CD14-positive monocyte (primary cell): ENCODE measurements around the gene BOLL. TPM values are rescaled to one million over a fixed set of nuclear protein-coding genes. Genes with fewer than 3 reads are reported as not detected.

Experiments
- DNase-seq, 3 donors: peaks; one replicate each; pipeline ENCODE4 v3.0.0-alpha.2; 2011 to 2022
- H2AFZ ChIP-seq: 2 replicates; pipeline ENCODE4 v1.6.0; 2012; ENCODE audit warnings: mild to moderate bottlenecking, low read depth, low read length, inconsistent platforms; ENCODE audit not compliant: insufficient read depth, poor library complexity, severe bottlenecking
- H3K27ac ChIP-seq, 2 donors: 1 replicate in 1 of 2; 2 replicates in 1 of 2; pipeline ENCODE4 v1.5.1; 2012 to 2013; ENCODE audit warnings: low read length in 2 of 2, control low read depth in 1 of 2, inconsistent platforms in 1 of 2, low read depth in 1 of 2, mild to moderate bottlenecking in 1 of 2
- H3K27me3 ChIP-seq, 2 donors: one replicate each; pipeline versions ENCODE4 v1.6.0 to v1.6.1; 2011 to 2013; ENCODE audit warnings: low read length in 2 of 2; ENCODE audit not compliant: control insufficient read depth in 2 of 2, insufficient read depth in 2 of 2
- H3K36me3 ChIP-seq, 2 donors: replicated peaks in 1 of 2; 1 replicate in 1 of 2; 2 replicates in 1 of 2; pipeline versions ENCODE4 v1.5.1 to v1.6.1; 2012 to 2013; ENCODE audit warnings: low read length in 2 of 2, control low read depth in 1 of 2, inconsistent platforms in 1 of 2, mild to moderate bottlenecking in 1 of 2; ENCODE audit not compliant: insufficient read depth in 2 of 2, control insufficient read depth in 1 of 2
- H3K4me1 ChIP-seq, 2 donors: 1 replicate in 1 of 2; 2 replicates in 1 of 2; pipeline versions ENCODE4 v1.5.1 to v1.6.1; 2012 to 2013; ENCODE audit warnings: low read length in 2 of 2, control low read depth in 1 of 2, inconsistent platforms in 1 of 2, mild to moderate bottlenecking in 1 of 2, moderate library complexity in 1 of 2; ENCODE audit not compliant: insufficient read depth in 2 of 2, control insufficient read depth in 1 of 2
- H3K4me2 ChIP-seq: replicated peaks from 2 replicates; pipeline ENCODE3; 2012; ENCODE audit warnings: low read length, moderate library complexity, mild to moderate bottlenecking; ENCODE audit not compliant: poor library complexity, severe bottlenecking; ENCODE audit errors: extremely low read depth
- H3K4me3 ChIP-seq, 3 experiments: fragments of 200-600 bp in 1 of 3; sonication (generic) in 1 of 3; replicated peaks in 1 of 3; 1 replicate in 2 of 3; 2 replicates in 1 of 3; pipeline ENCODE4 v1.5.1; 2011 to 2013; ENCODE audit warnings: low read length in 3 of 3, mild to moderate bottlenecking in 3 of 3, control low read depth in 2 of 3, low read depth in 2 of 3, inconsistent platforms in 1 of 3, moderate library complexity in 1 of 3
- H3K79me2 ChIP-seq: 2 replicates; pipeline ENCODE4 v1.6.0; 2012; ENCODE audit warnings: mild to moderate bottlenecking, control low read depth, inconsistent platforms, low read length, moderate library complexity; ENCODE audit not compliant: insufficient read depth
- H3K9ac ChIP-seq: 2 replicates; pipeline ENCODE4 v1.6.0; 2017; ENCODE audit warnings: low read length, mild to moderate bottlenecking; ENCODE audit not compliant: insufficient read depth, poor library complexity, severe bottlenecking
- H3K9me3 ChIP-seq, 2 donors: replicated peaks in 1 of 2; 1 replicate in 1 of 2; 2 replicates in 1 of 2; pipeline versions ENCODE4 v1.5.1 to v1.6.1; 2012 to 2013; ENCODE audit warnings: low read length in 2 of 2, control low read depth in 1 of 2; ENCODE audit not compliant: control insufficient read depth in 1 of 2, insufficient read depth in 1 of 2
- H4K20me1 ChIP-seq: 2 replicates; pipeline ENCODE4 v1.6.0; 2012; ENCODE audit warnings: mild to moderate bottlenecking, low read length, control low read depth, moderate library complexity; ENCODE audit not compliant: insufficient read depth
- H3K27ac Mint-ChIP-seq, 7 donors: one replicate each; pipeline ENCODE4 v1.8.0; 2020; ENCODE audit warnings: mild to moderate bottlenecking in 7 of 7, mixed read lengths in 7 of 7, moderate library complexity in 6 of 7, inconsistent platforms in 2 of 7
- H3K27me3 Mint-ChIP-seq, 3 donors: one replicate each; pipeline ENCODE4 v1.8.0; 2021 to 2022; ENCODE audit warnings: low read depth in 3 of 3, mild to moderate bottlenecking in 3 of 3, mixed read lengths in 3 of 3, moderate library complexity in 3 of 3, inconsistent platforms in 1 of 3
- H3K36me3 Mint-ChIP-seq, 2 donors: one replicate each; pipeline ENCODE4 v1.8.0; 2020; ENCODE audit warnings: mixed read lengths in 2 of 2, inconsistent platforms in 1 of 2, mild to moderate bottlenecking in 1 of 2
- H3K4me1 Mint-ChIP-seq: one replicate; pipeline ENCODE4 v1.8.0; 2020; ENCODE audit warnings: mild to moderate bottlenecking, mixed read lengths
- H3K4me3 Mint-ChIP-seq, 2 donors: one replicate each; pipeline ENCODE4 v1.8.0; 2020; ENCODE audit warnings: mild to moderate bottlenecking in 2 of 2, mixed read lengths in 2 of 2, moderate library complexity in 1 of 2
- H3K9me3 Mint-ChIP-seq, 7 donors: one replicate each; pipeline ENCODE4 v1.8.0; 2020 to 2022; ENCODE audit warnings: mixed read lengths in 7 of 7, mild to moderate bottlenecking in 6 of 7, moderate library complexity in 6 of 7, inconsistent platforms in 2 of 7
- CTCF ChIP-seq: fragments of 200-600 bp; IDR thresholded peaks from one replicate; pipeline ENCODE4 v1.8.0; 2022; ENCODE audit warnings: antibody characterized with exemption, mild to moderate bottlenecking
- WGBS: methylation state at CpG from one replicate; pipeline ENCODE4 v1.1.5; 2013; ENCODE audit warnings: missing lambda C conversion rate; ENCODE audit not compliant: insufficient coverage; 5-methylcytosine and 5-hydroxymethylcytosine counted together
- intact Hi-C, 2 donors: fragments of 100-400 bp; cut with micrococcal nuclease; formaldehyde crosslinking; loops; one replicate each; pipeline versions ENCODE4 v1.15.0 to v1.15.1; 2023
- polyA plus RNA-seq, 3 donors: library from polyadenylated mRNA; depleted of rRNA in 1 of 3; unstranded in 2 of 3; stranded (reverse) in 1 of 3; fragments of 300-500 nt in 2 of 3; fragments of >200 nt in 1 of 3; fragmentation: Illumina TruSeq in 2 of 3; gene quantifications; 1 replicate in 2 of 3; 2 replicates in 1 of 3; pipeline ENCODE4 v1.2.3, GENCODE V29; 2012 to 2021

The BOLL gene
- polyA plus RNA-seq, 3 donors, result not detected

GRCh38 chr2:197677056-197677455 lies 108.1 kb downstream of the BOLL start:
- H3K9ac ChIP-seq, result no peak overlapping the region
- Mint-ChIP-seq H3K4me1 (no peaks in the 10 kb centered on the region), H3K27me3 (peaks cover 0 to 3% (median 3%) of the 10 kb centered on the region in 3 donors), H3K4me3 (no peak overlapping the region), H3K9me3 (peaks cover 0 to under 1% (median 0%) of the 10 kb centered on the region in 7 donors), H3K36me3 (no peaks in the 10 kb centered on the region), H3K27ac (no peak overlapping the region)
- no peak overlapping the region for H2AFZ ChIP-seq
- no peaks in the 10 kb centered on the region for H3K4me1 ChIP-seq
- no peak for TF ChIP-seq CTCF
- H4K20me1 ChIP-seq, result no peaks in the 10 kb centered on the region
- H3K4me2 ChIP-seq, result no peak overlapping the region
- no peak overlapping the region for H3K4me3 ChIP-seq
- H3K27me3 ChIP-seq, result peaks cover 0 to 2% of the 10 kb centered on the region in 2 donors
- no peak for DNase-seq
- no peaks in the 10 kb centered on the region for H3K79me2 ChIP-seq
- no CpG with 5 or more reads among the region's 3 CpGs for WGBS
- no peaks in the 10 kb centered on the region for H3K9me3 ChIP-seq
- H3K36me3 ChIP-seq, result no peaks in the 10 kb centered on the region
- intact Hi-C loops, result no loop called here
- no peak overlapping the region for H3K27ac ChIP-seq

Other genes starting within 250 kb of the BOLL start
- under 1 TPM in 1 of 3 donors, not detected in 2; 0.02 TPM for gene RFTN2, start 109.7 kb downstream of the BOLL start, polyA plus RNA-seq
- gene MARS2, start 80.0 kb downstream of the BOLL start, polyA plus RNA-seq, result 1 to 10 TPM in 1 of 3 donors, under 1 TPM in 2; 0.66 to 1.3 (median 0.93) TPM
- 1 to 10 TPM in 1 of 3 donors, under 1 TPM in 2; 0.69 to 1.4 (median 0.79) TPM for gene PLCL1, start 19.3 kb upstream of the BOLL start, polyA plus RNA-seq